Right lobe of liver (tissue), 6 donors: ENCODE measurements around the gene MYO7B. TPM values are rescaled to one million over a fixed set of nuclear protein-coding genes. Genes with fewer than 3 reads are reported as not detected.

Experiments
- ATAC-seq, 4 donors: fragments of 200-7000 bp; cut with Tn5 transposase; one replicate each; pipeline ENCODE4 v1.9.1; 2020; ENCODE audit warnings: mild to moderate bottlenecking in 4 of 4, moderate library complexity in 4 of 4
- DNase-seq, 3 donors: peaks; one replicate each; pipeline ENCODE4 v3.0.0-alpha.2; 2020
- H3K27ac ChIP-seq, 3 donors: fragments of 200-600 bp; one replicate each; pipeline ENCODE4 v1.8.0; 2022
- H3K27me3 ChIP-seq, 2 donors: fragments of 200-600 bp; one replicate each; pipeline ENCODE4 v1.8.0; 2022
- H3K36me3 ChIP-seq, 4 donors: fragments of 200-600 bp; sonication (generic) in 1 of 4; one replicate each; pipeline versions ENCODE4 v1.5.1 to v1.8.0; 2017 to 2022; ENCODE audit warnings: control low read depth in 1 of 4
- H3K4me1 ChIP-seq, 4 donors: fragments of 200-600 bp; sonication (generic) in 1 of 4; one replicate each; pipeline versions ENCODE4 v1.5.1 to v1.8.0; 2017 to 2022; ENCODE audit warnings: control low read depth in 1 of 4
- H3K4me3 ChIP-seq, 3 donors: fragments of 200-600 bp; one replicate each; pipeline ENCODE4 v1.8.0; 2022
- H3K9me3 ChIP-seq, 4 donors: fragments of 200-600 bp; sonication (generic) in 1 of 4; one replicate each; pipeline versions ENCODE4 v1.5.1 to v1.8.0; 2017 to 2022; ENCODE audit warnings: control low read depth in 1 of 4
- POLR2A ChIP-seq: fragments of 450-650 bp; IDR thresholded peaks from one replicate; pipeline ENCODE4 v1.6.1; 2017; ENCODE audit warnings: antibody characterized with exemption, mild to moderate bottlenecking
- WGBS: methylation state at CpG from one replicate; pipeline ENCODE4 v1.1.6; 2018; ENCODE audit warnings: low coverage, low lambda C conversion rate; ENCODE audit not compliant: insufficient coverage; ENCODE audit errors: missing lambda C conversion rate; 5-methylcytosine and 5-hydroxymethylcytosine counted together
- intact Hi-C, 2 donors: fragments of 100-400 bp; cut with DNase I; formaldehyde crosslinking; loops; one replicate each; pipeline versions ENCODE4 v1.11.2 to v1.14.1; 2022
- total RNA-seq, 6 experiments: library from RNA; depleted of rRNA in 2 of 6; stranded (reverse); fragments of >200 nt in 2 of 6; fragmentation: NEBNext Ultra II Directional in 3 of 6; extraction: Animal tissue kit (Norgen Biotek cat#: 25700) in 3 of 6; gene quantifications; one replicate each; pipeline versions ENCODE4 v1.1.0 to v1.2.4, GENCODE V29; 2016 to 2023
- TF ChIP-seq, protein P1 (sequence below), 4 donors: fragments of 200-600 bp in 3 of 4; fragments of 450-650 bp in 1 of 4; IDR thresholded peaks; one replicate each; pipeline versions ENCODE4 v1.5.1 to v1.8.0; 2016 to 2022; ENCODE audit warnings: antibody characterized with exemption in 4 of 4, mild to moderate bottlenecking in 2 of 4
- donor health status: DM: no; HTN: yes; CAD: no.
- donor health status: DM: no; HTN: no; CAD: no.
- donor health status: DM: no; HTN: no; CAD: no.
- donor health status: DM: no; HTN: yes; CAD: no.
- donor health status: DM: no; HTN: yes; CAD: no.

MYO7B gene
- total RNA-seq, 6 experiments from 2014 or later = 0.21 to 2.7 (median 0.37) TPM; not detected in 1

DNA sequence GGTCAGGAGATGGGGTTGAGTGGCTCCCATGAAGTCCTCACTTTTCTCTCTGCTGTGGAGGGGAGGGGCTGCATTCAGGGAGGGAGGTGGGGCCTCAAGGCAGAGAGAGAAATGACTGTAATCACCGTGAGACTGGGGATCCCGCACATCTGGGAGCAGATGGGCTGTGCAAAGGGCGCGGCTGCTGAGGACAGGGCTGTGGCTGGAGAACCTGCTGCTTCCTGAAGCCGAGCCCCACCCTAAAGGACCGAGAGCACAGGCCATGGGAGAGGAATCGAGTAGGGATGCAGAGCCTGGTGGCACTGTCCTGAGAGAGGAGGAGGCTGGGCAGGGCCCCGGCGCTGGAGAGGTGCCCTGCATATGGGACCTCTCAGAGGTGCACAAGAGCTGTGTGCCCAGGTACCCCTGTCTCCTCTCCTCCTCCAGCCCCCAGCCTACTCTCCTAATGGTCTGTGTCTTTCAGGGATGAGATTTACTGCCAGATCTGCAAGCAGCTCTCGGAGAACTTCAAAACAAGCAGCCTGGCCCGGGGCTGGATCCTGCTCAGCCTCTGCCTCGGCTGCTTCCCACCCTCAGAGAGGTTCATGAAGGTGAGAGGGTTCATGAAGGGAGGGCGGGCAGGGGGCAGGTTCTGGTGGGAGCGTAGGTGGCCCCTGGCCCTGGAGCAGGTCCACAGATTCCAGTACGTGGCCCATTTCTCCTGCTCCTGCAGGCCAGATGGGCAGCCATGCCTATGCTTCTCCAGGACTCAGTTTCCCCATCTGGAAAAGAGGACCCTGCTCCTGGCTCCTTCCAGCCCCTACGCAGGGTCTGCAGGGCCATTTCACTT lies 84.6 kb downstream of the MYO7B start:
- peak in 1 of 4 donors; percentile 15 for ATAC-seq
- H3K27ac ChIP-seq = no peak overlapping the region
- no peaks in the 10 kb centered on the region for H3K9me3 ChIP-seq
- no peaks in the 10 kb centered on the region for H3K27me3 ChIP-seq
- no peaks in the 10 kb centered on the region for H3K36me3 ChIP-seq
- TF ChIP-seq, protein P1, sequence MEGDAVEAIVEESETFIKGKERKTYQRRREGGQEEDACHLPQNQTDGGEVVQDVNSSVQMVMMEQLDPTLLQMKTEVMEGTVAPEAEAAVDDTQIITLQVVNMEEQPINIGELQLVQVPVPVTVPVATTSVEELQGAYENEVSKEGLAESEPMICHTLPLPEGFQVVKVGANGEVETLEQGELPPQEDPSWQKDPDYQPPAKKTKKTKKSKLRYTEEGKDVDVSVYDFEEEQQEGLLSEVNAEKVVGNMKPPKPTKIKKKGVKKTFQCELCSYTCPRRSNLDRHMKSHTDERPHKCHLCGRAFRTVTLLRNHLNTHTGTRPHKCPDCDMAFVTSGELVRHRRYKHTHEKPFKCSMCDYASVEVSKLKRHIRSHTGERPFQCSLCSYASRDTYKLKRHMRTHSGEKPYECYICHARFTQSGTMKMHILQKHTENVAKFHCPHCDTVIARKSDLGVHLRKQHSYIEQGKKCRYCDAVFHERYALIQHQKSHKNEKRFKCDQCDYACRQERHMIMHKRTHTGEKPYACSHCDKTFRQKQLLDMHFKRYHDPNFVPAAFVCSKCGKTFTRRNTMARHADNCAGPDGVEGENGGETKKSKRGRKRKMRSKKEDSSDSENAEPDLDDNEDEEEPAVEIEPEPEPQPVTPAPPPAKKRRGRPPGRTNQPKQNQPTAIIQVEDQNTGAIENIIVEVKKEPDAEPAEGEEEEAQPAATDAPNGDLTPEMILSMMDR (IDR thresholded peaks at IDR 0.05) = no peak
- no peak for TF ChIP-seq POLR2A
- H3K4me1 ChIP-seq = no peaks in the 10 kb centered on the region
- no peak overlapping the region for H3K4me3 ChIP-seq
- DNase-seq = peak in 2 of 3 donors; percentile 8 to 32
- no CpG with 5 or more reads among the region's 16 CpGs for WGBS
- intact Hi-C loops = no loop called here

DNA sequence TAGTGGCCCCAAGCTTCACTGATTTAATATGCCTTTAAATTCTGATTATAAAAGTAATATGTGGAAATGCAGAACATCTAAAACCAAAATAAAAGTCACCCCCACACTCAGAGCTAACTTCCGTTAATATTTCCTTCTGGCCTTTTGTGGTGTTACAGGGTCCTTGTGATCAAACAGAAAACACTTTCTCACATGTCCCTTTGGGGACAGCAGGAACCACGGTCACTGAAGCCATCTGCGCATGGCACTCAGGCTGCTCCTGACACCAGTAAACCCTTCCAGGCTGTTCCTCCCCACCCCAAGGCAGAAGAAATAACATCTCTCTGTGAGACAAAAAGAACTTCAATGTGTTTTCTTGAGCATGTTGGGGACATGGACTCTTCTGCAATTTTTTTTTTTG lies 85.4 kb downstream of the MYO7B start:
- Histone ChIP-seq H3K27me3 (no peaks in the 10 kb centered on the region), H3K27ac (no peak overlapping the region), H3K4me1 (no peaks in the 10 kb centered on the region), H3K9me3 (no peaks in the 10 kb centered on the region), H3K4me3 (no peak overlapping the region), H3K36me3 (no peaks in the 10 kb centered on the region)
- DNase-seq (peak in 2 of 3 donors; percentile 2 to 11), ATAC-seq (no peak)
- intact Hi-C loops = no loop called here
- no peak for TF ChIP-seq POLR2A
- TF ChIP-seq, protein P1 (IDR thresholded peaks at IDR 0.05) = no peak
- WGBS = 43% methylated on average over 3 of the region's 3 CpGs

DNA sequence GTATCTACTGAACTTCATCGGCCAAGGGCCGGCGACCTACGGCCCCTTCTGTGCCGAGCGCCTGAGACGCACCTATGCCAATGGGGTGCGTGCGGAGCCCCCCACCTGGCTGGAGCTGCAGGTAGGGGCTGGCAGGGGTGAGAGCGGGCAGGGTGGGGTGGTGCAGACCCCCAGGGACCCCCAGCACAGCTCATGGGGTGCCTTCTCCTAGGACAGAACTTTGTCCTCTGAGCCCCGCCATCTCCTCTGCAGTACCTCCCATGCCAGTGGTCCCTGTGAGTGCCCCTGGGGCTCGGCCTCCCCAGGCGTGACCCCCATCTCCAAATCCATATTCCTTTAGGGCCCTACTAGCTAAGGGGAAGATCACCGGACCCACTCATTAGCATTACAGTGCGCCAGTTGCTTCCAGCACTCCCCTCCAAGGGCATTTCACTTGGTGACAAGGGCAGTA lies 86.5 kb downstream of the MYO7B start:
- Histone ChIP-seq H3K4me3 (no peak overlapping the region), H3K36me3 (no peaks in the 10 kb centered on the region), H3K27me3 (no peaks in the 10 kb centered on the region), H3K27ac (no peak overlapping the region), H3K4me1 (no peaks in the 10 kb centered on the region), H3K9me3 (no peaks in the 10 kb centered on the region)
- intact Hi-C loops = no loop called here
- TF ChIP-seq, protein P1 (IDR thresholded peaks at IDR 0.05) = no peak
- TF ChIP-seq POLR2A = no peak
- ATAC-seq (no peak), DNase-seq (peak in 1 of 3 donors; percentile 8)
- WGBS = 83% methylated on average over 2 of the region's 15 CpGs

DNA sequence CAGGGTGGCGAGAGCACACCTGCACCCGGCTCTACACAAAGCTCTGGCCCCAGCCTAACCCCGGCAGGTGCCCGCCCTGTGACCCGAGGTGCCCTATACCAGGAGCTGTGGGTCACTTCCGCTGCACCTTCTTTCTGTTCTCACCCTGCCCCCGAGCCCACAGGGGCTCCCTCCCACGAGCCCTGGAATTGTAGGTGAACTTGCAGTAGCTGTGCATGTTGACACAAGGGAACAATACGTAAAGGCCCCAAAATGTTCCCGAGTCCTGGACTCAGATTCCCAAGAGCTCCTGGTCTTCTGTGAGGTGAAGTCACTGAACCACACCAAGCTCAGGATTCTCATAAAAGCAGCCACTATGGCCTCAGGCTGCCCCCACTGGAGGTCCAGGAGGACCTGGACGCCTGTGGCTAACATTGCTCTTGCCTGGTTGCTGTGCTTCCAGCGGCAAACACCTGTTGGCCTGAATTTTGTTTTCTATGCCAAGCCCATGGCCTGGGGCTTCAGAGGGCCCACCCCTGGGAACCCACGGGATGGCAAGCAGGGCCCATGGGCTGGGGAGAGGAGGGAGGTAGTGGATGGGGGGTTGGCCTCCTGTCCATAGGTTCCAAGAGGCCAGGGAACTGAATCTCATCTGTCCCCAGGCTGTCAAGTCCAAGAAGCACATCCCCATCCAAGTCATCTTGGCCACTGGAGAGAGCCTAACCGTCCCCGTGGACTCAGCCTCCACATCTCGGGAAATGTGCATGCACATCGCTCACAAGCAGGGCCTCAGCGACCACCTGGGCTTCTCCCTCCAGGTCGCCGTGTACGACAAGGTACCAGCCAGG lies 87.3 kb downstream of the MYO7B start:
- intact Hi-C loops = no loop called here
- Histone ChIP-seq H3K9me3 (no peaks in the 10 kb centered on the region), H3K27ac (no peak overlapping the region), H3K27me3 (no peaks in the 10 kb centered on the region), H3K4me3 (no peak overlapping the region), H3K36me3 (no peaks in the 10 kb centered on the region), H3K4me1 (no peaks in the 10 kb centered on the region)
- TF ChIP-seq POLR2A = no peak
- TF ChIP-seq, protein P1 (IDR thresholded peaks at IDR 0.05) = no peak
- ATAC-seq = no peak
- DNase-seq = peak in 2 of 3 donors; percentile 40
- WGBS = 84% methylated on average over 6 of the region's 21 CpGs
